ENCODE data around the gene MCL1. TPM values are rescaled to one million over a fixed set of nuclear protein-coding genes. Genes with fewer than 3 reads are reported as not detected.
"Not testable (repeated sequence)": the region's sequence is repeated elsewhere in the genome, so short reads cannot be mapped to it uniquely, and the experiment has no call there.

Gene MCL1
- total RNA-seq, 1 donor from 2014 or later, result 208 TPM

GRCh38 chr1:150602372-150602771 lies 23.0 kb upstream of the MCL1 start:
- DNase-seq (ENCODE audit: low read depth in 2 of 2), result not testable (repeated sequence)

GRCh38 chr1:150601540-150601939 lies 22.1 kb upstream of the MCL1 start:
- DNase-seq (ENCODE audit: low read depth in 2 of 2), result no peak

- DNase-seq (ENCODE audit: low read depth in 2 of 2), result not testable (repeated sequence)
These were observed 18.9 kb upstream of the MCL1 start for GRCh38 chr1:150598346-150598745.

GRCh38 chr1:150596976-150597375 lies 17.6 kb upstream of the MCL1 start:
- DNase-seq (ENCODE audit: low read depth in 2 of 2), result no peak

- no peak for DNase-seq (ENCODE audit: low read depth in 2 of 2)
These were observed 16.9 kb upstream of the MCL1 start for GRCh38 chr1:150596095-150596892.

GRCh38 chr1:150582371-150582770 lies 3.0 kb upstream of the MCL1 start:
- no peak for DNase-seq (ENCODE audit: low read depth in 2 of 2)

- DNase-seq (ENCODE audit: low read depth in 2 of 2), result not testable (repeated sequence)
These were observed 2.6 kb upstream of the MCL1 start for GRCh38 chr1:150581962-150582361.

- not testable (repeated sequence) for DNase-seq (ENCODE audit: low read depth in 2 of 2)
These were observed 2.0 kb upstream of the MCL1 start for GRCh38 chr1:150581437-150581836.

- DNase-seq (ENCODE audit: low read depth in 2 of 2), result not testable (repeated sequence)
These were observed 1.6 kb upstream of the MCL1 start for GRCh38 chr1:150580966-150581365.

GRCh38 chr1:150579945-150580642 lies 684 bp upstream of the MCL1 start:
- no peak for DNase-seq (ENCODE audit: low read depth in 2 of 2)

GRCh38 chr1:150578272-150579109 lies 919 bp downstream of the MCL1 start:
- peak; percentile 94 to 95 for DNase-seq (ENCODE audit: low read depth in 2 of 2)

- DNase-seq (ENCODE audit: low read depth in 2 of 2), result peak; percentile 28 to 54
These were observed 1.7 kb downstream of the MCL1 start for GRCh38 chr1:150577557-150578271.

- peak; percentile 23 to 44 for DNase-seq (ENCODE audit: low read depth in 2 of 2)
These were observed 2.4 kb downstream of the MCL1 start for GRCh38 chr1:150576794-150577556.

GRCh38 chr1:150576367-150576711 lies 3.1 kb downstream of the MCL1 start:
- DNase-seq (ENCODE audit: low read depth in 2 of 2), result no peak

- DNase-seq (ENCODE audit: low read depth in 2 of 2), result peak; percentile 5 to 20
These were observed 3.7 kb downstream of the MCL1 start for GRCh38 chr1:150575518-150576366.

- peak; percentile 5 to 31 for DNase-seq (ENCODE audit: low read depth in 2 of 2)
These were observed 4.3 kb downstream of the MCL1 start for GRCh38 chr1:150575072-150575489.

GRCh38 chr1:150574260-150575071 lies 4.9 kb downstream of the MCL1 start:
- DNase-seq (ENCODE audit: low read depth in 2 of 2), result peak; percentile 9 to 38

- DNase-seq (ENCODE audit: low read depth in 2 of 2), result peak in 1 of 2 donors; percentile 12
These were observed 5.8 kb downstream of the MCL1 start for GRCh38 chr1:150573648-150574071.

All from lung microvascular endothelial cell (primary cell).